GM12873 (cell line): ENCODE data around the gene VSTM4.

Source experiments
- CTCF ChIP-seq: IDR thresholded peaks from 2 replicates; pipeline ENCODE4 v1.5.1; 2012; ENCODE audit warnings: low read depth, mild to moderate bottlenecking, moderate library complexity, low read length, control low read depth; ENCODE audit not compliant: insufficient read depth; ENCODE audit errors: missing control alignments

The VSTM4 gene

GRCh38 chr10:49141541-49142332, 26.4 kb upstream of the VSTM4 start:
- TF ChIP-seq CTCF = no peak

GRCh38 chr10:49140304-49141177, 25.2 kb upstream of the VSTM4 start:
- no peak for TF ChIP-seq CTCF

GRCh38 chr10:49139846-49140195, 24.5 kb upstream of the VSTM4 start:
- TF ChIP-seq CTCF = no peak

- TF ChIP-seq CTCF = no peak
Measured at GRCh38 chr10:49139028-49139845, 23.9 kb upstream of the VSTM4 start.

GRCh38 chr10:49138361-49138891, 23.1 kb upstream of the VSTM4 start:
- TF ChIP-seq CTCF = no peak

GRCh38 chr10:49136525-49136924, 21.2 kb upstream of the VSTM4 start:
- no peak for TF ChIP-seq CTCF
